HPDE6-E6E7 (cell line): Measurements from ENCODE around the gene MRPS2.

Experiments
- DNase-seq: peaks from one replicate; pipeline ENCODE4 v3.0.0; 2011; ENCODE audit warnings: missing footprints; ENCODE audit errors: extremely low spot score

The MRPS2 gene

DNA sequence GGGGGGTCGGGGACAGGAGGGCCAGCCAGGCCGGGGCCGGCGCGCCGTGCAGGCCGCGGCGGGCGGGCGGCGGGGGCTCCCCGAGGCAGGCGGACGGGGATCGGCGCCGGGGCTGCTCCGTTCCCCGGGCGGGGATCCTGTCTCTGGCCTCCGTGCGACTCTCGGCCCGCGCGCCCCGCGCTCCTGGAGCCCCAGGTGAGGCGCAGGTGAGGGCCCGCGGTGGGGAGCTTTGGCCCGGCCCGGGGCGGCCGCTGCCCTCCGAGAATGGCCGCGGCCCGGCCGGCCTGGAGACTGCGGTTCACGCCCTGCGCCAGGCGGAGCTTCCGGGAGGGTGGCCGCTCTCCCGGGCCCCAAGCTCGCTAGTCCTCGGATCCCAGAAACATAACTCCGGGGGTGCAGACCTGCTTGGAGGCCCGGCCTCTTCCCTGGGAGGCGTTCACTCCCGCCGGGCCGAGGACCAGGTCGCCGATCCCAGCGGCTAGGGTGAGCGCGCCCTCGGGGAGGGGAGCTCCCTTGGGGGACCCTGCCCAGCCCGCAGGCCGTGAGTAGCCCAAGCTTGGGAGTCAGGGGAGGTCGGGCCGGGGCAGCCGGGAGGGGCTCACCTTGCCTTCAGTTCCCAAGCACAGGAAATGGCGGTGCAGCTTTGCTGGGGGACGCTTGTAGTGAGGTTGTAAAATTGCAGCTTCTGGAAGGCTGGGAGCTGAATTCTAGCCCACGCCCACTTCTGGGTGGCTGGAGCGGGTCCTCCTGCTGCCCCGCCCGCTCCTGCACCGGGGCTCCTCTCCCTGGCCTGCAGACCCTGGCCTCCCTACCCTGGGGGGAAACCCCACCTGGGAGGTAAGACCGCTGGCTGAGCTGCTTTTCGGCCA lies 20.2 kb upstream of the MRPS2 start:
- DNase-seq: no peak

DNA sequence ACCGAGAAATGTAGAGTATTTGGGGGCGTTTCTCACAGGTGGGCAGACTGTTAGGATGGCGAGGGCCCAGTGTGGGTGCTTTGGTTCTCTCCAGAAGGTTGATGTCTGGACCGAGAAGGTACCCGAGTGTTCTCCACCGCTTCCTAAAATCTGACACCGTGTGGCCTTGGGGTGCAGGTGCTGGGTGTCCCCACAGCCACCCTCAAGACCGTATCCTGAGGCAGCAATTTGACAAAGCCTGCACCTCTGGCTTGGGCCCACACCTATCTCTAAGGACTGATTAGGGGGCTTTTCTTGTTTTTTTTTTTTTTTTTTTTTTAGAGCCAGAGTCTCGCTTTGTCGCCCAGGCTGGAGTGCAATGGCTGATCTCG lies 19.6 kb upstream of the MRPS2 start:
- no peak for DNase-seq

DNA sequence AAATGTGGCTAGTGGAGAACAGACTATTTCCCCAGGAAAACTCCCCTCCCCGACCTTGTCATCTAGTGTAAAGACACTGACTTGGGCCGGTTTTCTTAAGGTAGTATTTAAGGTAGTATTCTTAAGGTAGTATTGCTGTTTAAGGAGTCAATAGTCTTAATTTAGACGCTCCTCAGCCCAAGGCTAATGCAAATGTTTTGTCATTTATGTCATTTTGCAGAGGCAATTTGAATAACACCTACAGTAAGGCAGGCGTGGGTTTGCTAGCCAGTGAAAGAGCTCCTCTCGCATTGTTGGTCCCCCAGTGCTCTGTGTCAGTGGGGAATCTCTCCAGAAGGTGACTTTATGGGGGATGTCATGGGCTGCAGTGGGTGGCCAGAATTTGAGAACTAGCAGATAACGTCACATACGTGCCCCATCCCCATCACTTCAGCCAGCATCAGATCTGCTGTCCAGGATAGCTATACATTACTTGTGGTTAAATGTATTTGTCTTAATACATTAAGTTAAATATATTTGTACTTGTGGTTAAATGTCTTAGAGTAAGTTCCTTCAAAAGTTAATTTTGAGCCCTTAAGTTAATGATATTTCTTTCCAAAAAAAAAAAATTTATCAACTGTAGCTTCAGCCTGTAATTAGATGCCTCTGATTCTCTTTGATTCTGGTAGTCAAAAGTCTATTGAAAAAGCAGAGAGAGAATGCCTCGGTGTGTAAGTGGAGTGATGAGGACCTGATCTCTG lies 18.3 kb upstream of the MRPS2 start:
- DNase-seq: no peak

DNA sequence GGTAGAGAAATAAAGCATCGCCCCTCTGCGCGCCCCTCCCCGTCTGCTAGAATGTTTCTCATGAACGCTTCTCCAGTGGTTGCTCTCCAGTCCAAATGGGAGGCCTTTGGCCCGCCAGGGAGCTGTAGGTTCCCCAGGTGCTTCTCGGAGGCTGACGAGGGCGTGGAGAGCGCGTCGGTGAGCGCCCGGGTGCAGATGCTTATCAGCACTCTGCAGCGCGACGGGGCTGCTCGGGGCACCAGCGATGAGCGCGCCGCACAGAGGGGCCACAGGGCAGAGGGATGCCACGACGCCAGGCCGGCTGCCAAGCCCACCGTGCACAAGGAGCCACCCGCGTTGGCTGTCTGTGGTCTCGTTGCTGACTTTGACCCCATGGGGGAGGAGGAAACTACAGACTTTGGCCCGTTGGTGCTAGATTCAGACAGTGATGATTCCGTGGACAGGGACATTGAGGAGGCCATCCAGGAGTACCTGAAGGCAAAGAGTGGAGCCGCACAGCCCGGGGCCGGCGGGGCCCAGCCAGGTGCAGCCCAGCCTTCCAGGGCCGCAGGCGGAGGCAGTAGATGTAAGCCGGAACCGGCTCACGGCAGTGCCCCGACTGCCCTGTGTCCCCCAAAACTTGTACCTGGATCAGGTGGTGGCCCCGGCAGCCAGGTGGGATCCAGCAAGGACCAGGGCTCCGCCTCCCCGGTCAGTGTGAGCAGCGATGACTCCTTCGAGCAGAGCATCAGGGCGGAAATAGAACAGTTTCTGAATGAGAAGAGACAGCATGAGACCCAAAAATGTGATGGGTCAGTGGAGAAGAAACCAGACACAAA lies 15.8 kb upstream of the MRPS2 start:
- DNase-seq: no peak

DNA sequence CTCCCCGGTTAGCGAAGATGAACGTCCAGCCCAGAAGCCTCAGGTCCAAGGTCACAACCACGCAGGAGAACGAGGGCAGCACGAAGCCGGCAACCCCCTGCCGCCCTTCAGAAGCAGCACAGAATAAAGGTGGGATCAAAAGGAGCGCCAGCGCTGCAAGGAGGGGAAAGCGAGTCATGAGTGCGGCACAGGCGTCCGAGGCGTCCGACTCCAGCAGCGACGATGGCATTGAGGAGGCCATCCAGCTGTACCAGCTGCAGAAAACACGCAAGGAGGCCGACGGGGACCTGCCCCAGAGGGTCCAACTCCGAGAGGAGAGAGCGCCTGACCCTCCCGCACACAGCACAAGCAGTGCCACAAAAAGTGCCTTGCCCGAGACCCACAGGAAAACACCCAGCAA lies 15.1 kb upstream of the MRPS2 start:
- DNase-seq: no peak

DNA sequence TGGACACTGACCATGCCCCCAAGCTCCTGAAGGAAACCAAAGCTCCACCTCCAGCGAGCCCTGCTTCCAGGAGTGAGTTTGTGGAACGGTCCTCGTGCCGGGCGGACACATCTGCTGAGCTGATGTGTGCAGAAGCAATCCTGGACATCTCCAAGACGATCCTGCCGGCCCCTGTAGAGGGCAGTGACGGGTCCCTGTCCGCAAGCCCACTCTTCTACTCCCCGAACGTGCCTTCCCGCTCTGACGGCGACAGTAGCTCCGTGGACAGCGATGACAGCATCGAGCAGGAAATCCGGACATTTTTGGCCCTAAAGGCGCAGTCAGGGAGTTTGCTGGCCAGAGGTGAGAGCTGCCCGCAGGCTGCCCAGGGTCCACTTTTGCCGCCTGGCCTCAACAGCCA lies 14.7 kb upstream of the MRPS2 start:
- DNase-seq: no peak

DNA sequence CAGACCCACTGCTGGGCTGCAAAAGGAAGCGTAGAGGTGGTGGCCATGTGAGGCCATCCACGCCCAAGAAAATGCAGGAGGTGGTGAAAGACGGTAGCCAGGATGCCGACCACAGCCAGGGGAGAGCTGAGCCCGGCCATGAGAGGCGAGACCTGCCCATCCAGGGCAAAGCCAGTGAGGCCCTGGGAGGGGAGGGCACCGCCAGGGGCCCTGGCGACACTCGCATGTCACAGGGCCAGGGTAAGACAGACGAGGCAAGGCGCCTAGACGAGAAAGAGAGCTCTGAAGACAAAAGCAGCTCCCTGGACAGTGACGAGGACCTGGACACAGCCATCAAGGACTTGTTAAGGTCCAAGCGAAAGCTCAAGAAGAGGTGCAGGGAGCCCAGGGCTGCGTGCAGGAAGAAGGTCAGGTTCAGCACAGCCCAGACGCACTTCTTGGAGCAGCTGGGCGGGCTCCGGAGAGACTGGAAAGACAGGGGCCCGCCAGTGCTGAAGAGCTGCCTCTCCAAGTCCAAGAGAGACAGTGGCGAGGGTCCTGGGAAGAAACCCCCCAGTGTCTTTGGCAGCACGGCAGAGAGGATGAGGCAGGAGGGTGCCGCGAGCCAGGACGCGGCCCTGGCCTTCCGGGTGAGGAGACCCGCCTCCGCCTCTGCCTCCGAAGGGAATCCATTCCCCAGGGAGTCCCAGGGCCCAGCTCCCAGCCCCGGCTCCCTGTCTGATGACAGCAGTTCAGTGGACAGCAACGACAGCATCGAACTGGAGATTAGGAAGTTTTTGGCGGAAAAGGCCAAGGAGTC lies 14.0 kb upstream of the MRPS2 start:
- no peak for DNase-seq

DNA sequence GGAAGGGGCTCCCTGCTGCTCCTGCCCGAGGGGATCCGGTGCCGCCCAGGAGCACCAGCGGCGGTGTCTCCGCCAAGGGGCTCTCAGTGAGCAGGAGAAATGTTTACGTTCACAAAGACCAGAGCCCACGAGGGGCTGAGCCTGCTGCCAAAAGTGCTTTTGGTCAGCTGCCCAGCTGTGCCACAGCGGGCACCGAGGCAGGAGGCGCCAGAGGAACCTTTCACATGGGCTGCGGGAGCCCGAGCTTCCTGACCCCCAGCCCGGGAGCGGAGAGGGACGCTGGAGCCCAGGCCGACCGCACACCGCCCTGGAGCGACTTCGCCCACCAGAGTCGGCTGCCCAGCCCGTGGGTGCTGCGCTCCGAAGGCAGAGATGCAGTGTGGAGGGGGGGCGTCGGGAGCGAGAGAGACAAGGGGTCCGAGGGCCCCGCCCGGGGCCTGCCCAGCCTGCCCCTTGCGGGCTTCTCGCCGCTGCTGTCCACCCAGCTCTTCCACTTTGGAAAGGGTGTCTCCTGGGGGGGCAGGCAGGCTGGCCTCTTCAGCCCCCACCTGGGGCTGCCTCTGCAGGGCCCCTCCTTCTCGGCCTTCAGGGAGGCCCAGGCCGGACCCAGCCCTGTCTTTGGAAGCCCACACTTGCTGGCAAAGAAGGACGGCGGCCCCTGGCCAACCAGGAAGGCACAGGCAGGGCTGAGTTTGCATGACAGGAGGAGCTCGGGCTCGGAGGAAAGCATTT lies 13.0 kb upstream of the MRPS2 start:
- DNase-seq: no peak

DNA sequence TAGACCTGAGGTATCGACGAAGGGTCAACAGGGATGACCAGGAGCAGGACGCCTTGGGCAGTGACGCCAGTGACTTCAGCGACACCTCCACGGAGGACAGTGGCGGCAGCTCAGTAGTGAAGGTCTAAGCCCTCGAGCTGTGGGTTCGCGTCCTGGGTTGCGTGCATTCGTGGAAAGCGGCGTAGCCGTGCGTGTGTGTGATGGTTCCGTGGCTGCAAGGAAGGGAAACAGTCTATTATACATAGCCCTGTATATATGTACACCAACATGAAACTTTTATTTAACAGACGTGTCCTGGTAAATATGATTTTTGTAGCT lies 12.5 kb upstream of the MRPS2 start:
- DNase-seq: no peak

DNA sequence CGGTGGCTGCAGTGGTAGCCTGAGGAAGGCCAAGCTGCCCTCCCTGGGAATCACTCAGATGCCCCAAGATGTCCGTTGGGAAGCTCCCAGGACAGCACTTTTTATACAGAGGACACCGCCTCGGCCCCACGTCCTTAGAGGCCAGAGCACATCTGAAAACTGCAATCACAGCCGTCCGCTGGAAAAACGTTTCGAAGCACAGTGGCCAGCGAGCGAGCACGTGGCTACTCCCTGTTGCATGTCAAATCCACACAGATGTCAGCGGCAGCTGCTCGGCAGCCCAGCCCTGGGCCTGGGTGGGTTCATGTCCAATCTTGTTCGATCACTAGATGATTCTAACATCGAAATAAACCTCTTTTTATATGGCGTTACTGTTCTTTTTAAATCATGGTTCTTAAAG lies 12.0 kb upstream of the MRPS2 start:
- DNase-seq: no peak

DNA sequence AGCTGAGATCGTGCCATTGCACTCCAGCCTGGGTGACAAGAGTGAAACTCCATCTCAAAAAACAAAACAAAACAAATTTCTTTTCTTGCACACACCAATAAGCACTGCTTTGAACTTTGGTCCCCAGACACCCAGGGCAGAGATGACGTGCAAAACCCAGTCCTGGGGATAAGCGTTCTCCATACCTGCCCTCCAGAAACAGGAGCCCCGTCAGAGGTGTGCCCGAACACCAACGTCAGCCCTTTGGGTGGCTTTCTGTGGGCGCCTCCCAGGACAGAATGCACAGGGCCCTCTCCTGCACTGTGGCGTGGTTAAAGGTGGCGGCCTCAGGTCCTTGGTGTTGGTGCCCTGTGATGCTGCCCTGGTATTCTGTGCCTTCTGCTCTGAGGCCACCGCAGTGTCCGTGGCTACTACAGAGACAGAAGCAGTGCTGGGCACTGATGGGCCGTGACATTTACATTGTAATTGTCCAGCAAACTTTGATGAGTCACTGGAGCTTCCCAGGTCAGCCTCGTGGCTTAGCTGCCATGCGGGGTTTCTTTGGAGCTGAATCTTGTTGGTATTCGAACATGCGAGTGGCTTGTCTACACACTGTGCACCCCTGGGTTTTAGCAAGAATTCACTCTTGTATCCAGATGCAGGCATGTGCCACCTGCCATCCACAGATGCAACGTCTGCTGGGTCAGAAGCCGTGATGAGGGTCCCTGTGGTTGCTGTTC lies 11.1 kb upstream of the MRPS2 start:
- no peak for DNase-seq

DNA sequence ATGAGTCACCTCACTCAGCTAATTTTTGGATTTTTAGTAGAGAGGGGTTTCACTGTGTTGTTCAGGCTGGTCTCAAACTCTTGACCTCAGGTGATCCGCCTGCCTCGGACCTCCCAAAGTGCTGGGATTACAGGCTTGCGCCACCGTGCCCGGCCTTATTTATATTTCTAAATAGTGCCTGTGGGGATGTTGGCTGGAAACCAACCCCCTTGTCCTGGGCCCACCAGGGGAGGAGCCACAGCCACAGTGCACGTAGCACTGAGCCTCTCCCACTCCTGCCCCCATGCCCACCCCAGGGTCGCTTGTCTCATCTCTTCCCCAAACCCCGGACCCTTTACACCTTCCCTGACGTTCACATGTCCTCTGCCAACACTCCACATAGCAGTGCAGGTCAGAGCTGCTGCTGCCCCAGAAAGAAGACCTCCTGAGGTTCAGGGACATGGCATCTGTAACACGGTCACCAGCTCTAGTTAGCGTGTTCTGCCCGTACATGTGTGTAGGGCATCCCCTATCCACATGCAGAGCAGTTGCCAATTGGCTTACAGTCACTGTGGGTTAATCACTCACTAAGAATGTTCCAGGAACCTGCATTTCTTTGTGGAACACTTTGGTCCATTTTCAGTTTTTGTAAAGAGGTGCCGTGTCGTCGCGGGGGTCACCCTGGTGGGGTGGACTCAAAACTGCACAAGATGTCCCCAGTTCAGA lies 10.2 kb upstream of the MRPS2 start:
- no peak for DNase-seq

DNA sequence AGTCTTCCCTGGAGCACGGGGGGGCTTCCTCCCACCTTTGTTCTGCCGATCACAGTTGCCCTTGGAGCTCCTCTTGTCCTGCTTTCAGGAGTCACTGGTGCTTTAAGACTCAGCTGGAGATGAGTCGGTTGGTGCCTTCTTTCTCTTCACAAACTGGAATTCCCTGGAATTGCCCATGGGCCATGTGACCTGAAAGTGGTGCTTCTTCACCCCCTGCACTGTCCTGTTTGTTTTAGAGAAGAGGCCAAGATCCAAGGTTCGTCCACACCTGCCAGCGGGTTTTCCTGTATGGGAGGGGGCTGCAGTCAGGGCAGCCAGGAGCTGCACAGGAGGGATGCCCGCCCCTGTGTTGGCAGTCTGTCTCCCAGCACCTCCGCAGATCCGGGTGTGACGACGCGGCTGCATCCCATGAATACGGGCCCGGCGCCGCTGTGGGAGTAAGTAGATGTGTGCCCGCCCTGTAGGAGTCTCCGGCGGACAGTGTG lies 9.5 kb upstream of the MRPS2 start:
- no peak for DNase-seq

DNA sequence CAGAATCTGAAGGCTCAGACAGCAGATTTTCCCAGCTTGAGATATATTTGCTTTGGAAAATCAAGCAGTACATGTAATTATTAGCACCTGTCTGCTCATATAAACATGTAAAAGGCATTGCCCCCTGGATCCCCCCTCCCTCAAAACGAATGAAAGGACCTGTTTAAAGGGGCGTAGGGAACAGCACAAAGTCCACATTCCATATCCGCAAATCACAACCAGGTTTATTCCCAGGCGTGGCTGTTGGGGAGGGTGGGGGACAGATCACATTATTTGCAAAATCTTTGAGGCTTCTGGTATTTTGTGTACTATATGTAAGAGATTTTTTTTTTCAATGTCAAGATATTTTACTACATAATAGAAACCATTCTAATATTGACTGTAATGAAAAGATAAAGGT lies 8.7 kb upstream of the MRPS2 start:
- no peak for DNase-seq

DNA sequence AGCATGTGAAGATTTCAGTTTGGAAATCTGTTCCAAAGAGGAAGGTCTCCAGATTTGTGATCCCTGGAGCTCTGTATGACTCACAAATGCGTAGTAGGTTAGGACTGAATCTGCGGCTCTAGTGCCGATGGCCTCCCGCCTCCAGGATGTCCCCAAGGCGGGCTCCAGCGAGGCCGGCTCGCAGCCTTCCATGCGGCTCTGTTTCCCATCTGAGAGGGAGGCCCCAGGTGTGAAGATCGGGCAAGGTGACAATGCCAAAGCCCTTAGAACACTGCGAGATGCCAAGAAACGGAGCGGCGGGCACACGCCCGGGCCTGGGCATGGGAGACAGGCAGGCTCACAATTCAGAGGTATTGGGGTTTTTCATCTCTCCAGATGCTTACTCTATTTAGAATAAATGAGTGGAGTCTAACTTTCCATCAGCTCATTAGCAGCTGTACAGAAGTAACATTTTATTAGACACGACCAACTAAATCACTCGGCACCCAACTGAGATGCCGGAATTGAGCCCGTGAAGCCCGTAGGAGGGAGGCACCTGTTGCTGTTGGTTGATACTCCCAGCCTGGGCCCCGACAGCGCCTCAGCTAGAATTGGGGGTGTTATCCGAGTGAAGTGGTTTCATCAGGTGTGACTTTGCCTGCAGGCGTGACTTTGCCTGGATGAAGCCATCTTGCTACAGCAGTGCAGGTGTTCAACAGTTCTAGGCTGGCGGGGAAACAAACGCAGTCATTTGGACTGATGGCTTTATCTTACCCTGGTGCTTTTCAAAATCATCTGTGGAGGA lies 7.4 kb upstream of the MRPS2 start:
- no peak for DNase-seq

DNA sequence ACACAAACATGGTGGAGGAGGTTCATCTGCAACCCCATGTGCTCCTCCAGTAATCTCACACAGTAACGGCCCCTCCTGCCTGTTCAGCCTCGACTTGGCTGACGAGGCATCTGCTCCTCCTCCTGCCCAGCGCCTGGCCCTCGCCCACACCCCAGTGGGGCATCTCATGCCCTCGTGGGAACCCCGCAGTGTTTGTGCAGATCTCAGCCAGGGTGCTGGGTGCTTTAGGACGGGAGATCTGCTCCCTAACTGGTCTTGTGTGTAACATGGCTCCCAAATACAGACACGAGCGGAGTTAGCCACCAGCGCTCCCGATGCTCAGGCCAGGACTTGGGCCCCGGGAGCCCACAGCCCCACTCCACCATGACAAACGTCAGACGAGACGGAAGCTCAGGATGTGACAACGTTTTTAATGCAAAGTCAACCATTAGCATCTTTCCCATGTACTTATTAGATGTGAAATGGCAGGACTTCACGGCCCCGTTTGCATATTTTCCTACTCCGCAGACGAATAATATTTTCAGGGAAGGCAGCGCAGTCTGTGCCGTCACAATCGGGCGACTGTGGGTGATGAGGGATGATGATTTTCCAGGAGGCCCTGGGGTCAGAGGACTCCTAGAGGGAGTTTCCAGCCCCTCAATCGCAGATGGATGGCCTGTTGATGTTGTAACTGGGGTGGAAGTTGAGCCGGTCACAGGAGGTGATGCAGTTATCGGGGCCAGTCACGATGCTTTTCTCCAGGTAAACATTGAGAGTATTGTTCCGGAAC lies 5.5 kb upstream of the MRPS2 start:
- DNase-seq: no peak

DNA sequence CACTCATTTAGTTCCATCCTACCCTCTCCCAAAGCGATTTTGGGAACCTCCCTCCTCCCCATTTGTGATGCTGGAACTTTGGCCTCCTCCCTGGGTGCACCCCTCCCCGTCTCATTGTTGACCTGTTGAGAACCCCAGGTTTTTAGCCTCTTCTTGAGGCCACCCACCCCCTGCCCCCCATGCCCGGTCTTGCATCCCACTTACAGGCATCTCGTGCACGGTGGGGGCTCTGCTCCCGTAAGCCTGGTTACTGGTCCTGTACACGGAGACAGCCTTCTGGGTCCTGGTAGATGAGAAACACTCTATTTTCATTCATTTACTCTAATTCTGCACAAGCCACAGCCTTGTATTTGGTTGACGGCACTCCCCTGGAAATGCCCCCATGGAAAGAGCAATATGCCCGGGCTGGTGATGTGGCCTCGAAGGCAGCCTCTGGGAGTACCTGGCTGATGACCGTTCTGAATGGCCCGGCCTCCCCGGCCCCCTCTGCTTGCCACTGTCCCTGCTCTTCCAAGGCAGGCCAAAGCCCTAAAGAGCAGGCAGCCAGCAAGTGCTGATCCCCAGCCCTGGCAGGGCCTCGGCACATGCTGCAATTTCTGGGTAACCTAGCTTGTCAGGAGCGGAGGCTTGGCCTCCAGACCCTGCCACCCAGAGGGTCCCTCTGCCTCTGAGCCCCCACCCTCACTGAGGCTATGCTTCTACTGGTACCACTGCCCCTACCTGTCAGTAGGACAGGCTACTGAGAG lies 1.9 kb upstream of the MRPS2 start:
- no peak for DNase-seq
